Sigmoid colon (tissue), 4 donors: ENCODE data around the gene CATSPERD.

Experiments
- CTCF ChIP-seq, 4 experiments: fragments of 450-650 bp in 3 of 4; fragments of 200-600 bp in 1 of 4; IDR thresholded peaks; one replicate each; pipeline ENCODE4 v1.5.1; 2016 to 2019; ENCODE audit warnings: antibody characterized with exemption in 4 of 4, mild to moderate bottlenecking in 3 of 4, moderate library complexity in 2 of 4
- EP300 ChIP-seq, 4 donors: sonication (generic); formaldehyde crosslinking; IDR thresholded peaks; one replicate each; pipeline ENCODE4 v1.6.1; 2017; ENCODE audit warnings: antibody characterized with exemption in 4 of 4
- POLR2A ChIP-seq, 2 donors: fragments of 450-650 bp; IDR thresholded peaks; one replicate each; pipeline ENCODE4 v1.6.1; 2016; ENCODE audit warnings: antibody characterized with exemption in 2 of 2, mild to moderate bottlenecking in 2 of 2, moderate library complexity in 2 of 2
- POLR2AphosphoS5 ChIP-seq, 4 donors: sonication (generic); formaldehyde crosslinking; IDR thresholded peaks; one replicate each; pipeline ENCODE4 v1.6.1; 2017; ENCODE audit warnings: antibody characterized with exemption in 4 of 4

DNA sequence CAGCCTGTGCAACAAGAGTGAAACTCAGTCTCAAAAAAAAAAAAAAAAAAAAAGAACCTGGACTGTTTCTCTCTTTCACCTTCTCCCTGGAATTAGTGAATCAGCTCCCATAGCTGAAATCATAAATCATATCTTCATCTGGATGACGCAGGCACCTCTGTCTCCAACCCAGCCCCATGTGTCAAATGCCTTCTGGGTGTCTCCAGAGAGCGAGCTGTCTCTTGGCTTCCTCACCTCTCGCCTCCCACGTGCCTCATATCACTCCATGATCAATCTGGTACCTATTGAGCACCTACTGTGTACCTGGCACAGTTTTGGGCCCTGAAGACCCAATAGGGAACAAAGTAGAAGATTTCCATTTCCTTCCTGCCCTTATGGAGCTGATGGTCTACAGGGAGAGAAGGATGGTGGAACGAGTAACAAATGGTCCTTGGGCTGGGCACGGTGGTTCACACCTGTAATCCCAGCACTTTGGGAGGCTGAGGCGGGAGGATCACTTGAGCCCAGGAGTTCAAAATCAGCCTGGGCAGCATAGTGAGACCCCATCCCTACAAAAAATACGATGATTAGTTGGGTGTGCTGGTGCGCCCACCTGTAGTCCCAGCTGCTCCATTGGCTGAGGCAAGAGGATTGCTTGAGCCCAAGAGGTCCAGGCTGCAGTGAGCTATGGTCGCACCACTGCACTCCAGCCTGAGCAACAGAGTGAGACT is 37.1 kb upstream of the CATSPERD start:
- TF ChIP-seq CTCF (IDR thresholded peaks at IDR 0.05) (no peak), POLR2A (IDR thresholded peaks at IDR 0.05) (no peak), EP300 (IDR thresholded peaks at IDR 0.05) (no peak), POLR2AphosphoS5 (IDR thresholded peaks at IDR 0.05) (no peak)
